Fibroblast of lung (primary cell): ENCODE results near the gene NPTX1. TPM values are rescaled to one million over a fixed set of nuclear protein-coding genes. Genes with fewer than 3 reads are reported as not detected.

ENCODE experiments used
- DNase-seq, 2 donors: peaks; one replicate each; pipeline versions ENCODE4 v3.0.0 to v3.0.0-alpha.2; 2010; ENCODE audit warnings: low read depth in 2 of 2
- H2AFZ ChIP-seq: 2 replicates; pipeline ENCODE4 v1.5.1; 2012; ENCODE audit warnings: low read length, control low read depth, inconsistent platforms
- H3K27ac ChIP-seq: 2 replicates; pipeline ENCODE4 v1.5.1; 2011; ENCODE audit warnings: low read length, control low read depth; ENCODE audit not compliant: insufficient read depth
- H3K27me3 ChIP-seq: 2 replicates; pipeline ENCODE4 v1.5.1; 2011; ENCODE audit warnings: mild to moderate bottlenecking, low read length; ENCODE audit not compliant: control insufficient read depth, insufficient read depth
- H3K36me3 ChIP-seq: 2 replicates; pipeline ENCODE4 v1.5.1; 2011; ENCODE audit warnings: low read length; ENCODE audit not compliant: control insufficient read depth, insufficient read depth
- H3K4me1 ChIP-seq: 2 replicates; pipeline ENCODE4 v1.5.1; 2011; ENCODE audit warnings: low read length; ENCODE audit not compliant: control insufficient read depth, insufficient read depth; ENCODE audit errors: extremely low read depth
- H3K4me2 ChIP-seq: 2 replicates; pipeline ENCODE4 v1.5.1; 2011; ENCODE audit warnings: low read length, control low read depth; ENCODE audit not compliant: insufficient read depth; ENCODE audit errors: extremely low read depth
- H3K4me3 ChIP-seq, 4 experiments: fragments of 200-600 bp in 1 of 4; sonication (generic) in 1 of 4; replicated peaks in 1 of 4; 2 replicates each; pipeline ENCODE4 v1.5.1; 2011 to 2016; ENCODE audit warnings: low read length in 4 of 4, low read depth in 3 of 4, mild to moderate bottlenecking in 3 of 4, control low read depth in 2 of 4, inconsistent platforms in 1 of 4, mixed read lengths in 1 of 4; ENCODE audit not compliant: insufficient read depth in 1 of 4; ENCODE audit errors: control extremely low read depth in 1 of 4
- H3K79me2 ChIP-seq: 2 replicates; pipeline ENCODE4 v1.5.1; 2012; ENCODE audit warnings: mild to moderate bottlenecking, low read length, inconsistent platforms; ENCODE audit not compliant: control insufficient read depth, insufficient read depth
- H3K9ac ChIP-seq: 2 replicates; pipeline ENCODE4 v1.5.1; 2011; ENCODE audit warnings: mild to moderate bottlenecking, low read length, control low read depth; ENCODE audit not compliant: insufficient read depth
- H3K9me3 ChIP-seq: 2 replicates; pipeline ENCODE4 v1.5.1; 2012; ENCODE audit warnings: low read depth, low read length; ENCODE audit not compliant: control insufficient read depth, insufficient read depth
- H4K20me1 ChIP-seq: 2 replicates; pipeline ENCODE4 v1.5.1; 2011; ENCODE audit warnings: low read length; ENCODE audit not compliant: control insufficient read depth, insufficient read depth; ENCODE audit errors: extremely low read depth
- CTCF ChIP-seq, 2 donors: IDR thresholded peaks in 1 of 2; conservative IDR thresholded peaks in 1 of 2; 1 replicate in 1 of 2; 2 replicates in 1 of 2; pipeline ENCODE4 v1.5.1; 2011 to 2012; ENCODE audit warnings: low read length in 2 of 2, control low read depth in 1 of 2, inconsistent platforms in 1 of 2, low read depth in 1 of 2, mild to moderate bottlenecking in 1 of 2
- EZH2 ChIP-seq: IDR thresholded peaks from 2 replicates; pipeline ENCODE4 v1.5.1; 2012; ENCODE audit warnings: low read length, control low read depth, mild to moderate bottlenecking; ENCODE audit errors: missing control alignments
- polyA plus RNA-seq, 2 donors: library from polyadenylated mRNA; depleted of rRNA in 1 of 2; stranded (reverse) in 1 of 2; unstranded in 1 of 2; fragments of >200 nt; gene quantifications; 2 replicates each; pipeline ENCODE4 v1.2.1, GENCODE V29; 2011 to 2012; ENCODE audit warnings: missing spikeins in 1 of 2
- total RNA-seq: library from RNA; depleted of rRNA; stranded (reverse); fragments of >200 nt; gene quantifications from 2 replicates; pipeline ENCODE4 v1.2.1, GENCODE V29; 2014

NPTX1 gene
- total and polyA plus RNA-seq, 2 donors (not counting 1 experiment from before 2014, with no cell fraction given): 14.9 to 31.2 TPM

GRCh38 chr17:80461528-80462160 is 14.8 kb downstream of the NPTX1 start:
- H3K4me2 ChIP-seq: no peak overlapping the region
- H3K36me3 ChIP-seq: no peaks in the 10 kb centered on the region
- H3K4me3 ChIP-seq: no peak overlapping the region
- no peaks in the 10 kb centered on the region for H3K4me1 ChIP-seq
- no peaks in the 10 kb centered on the region for H4K20me1 ChIP-seq
- no peak for TF ChIP-seq CTCF (conservative IDR thresholded peaks at IDR 0.05 in 1 of 2, IDR thresholded peaks at IDR 0.05 in 1 of 2; ENCODE audit: low read depth in 1 of 2, low read length in 2 of 2)
- no peak for TF ChIP-seq EZH2
- no peaks in the 10 kb centered on the region for H3K27me3 ChIP-seq
- no peak overlapping the region for H3K9ac ChIP-seq
- no peaks in the 10 kb centered on the region for H3K9me3 ChIP-seq
- H3K27ac ChIP-seq: no peak overlapping the region
- H3K79me2 ChIP-seq: no peaks in the 10 kb centered on the region
- no peak for DNase-seq
- no peak overlapping the region for H2AFZ ChIP-seq

- Histone ChIP-seq H3K4me2 (no peak overlapping the region), H2AFZ (no peak overlapping the region), H3K27me3 (no peaks in the 10 kb centered on the region), H3K9me3 (no peaks in the 10 kb centered on the region), H3K79me2 (no peaks in the 10 kb centered on the region), H3K4me1 (no peaks in the 10 kb centered on the region), H3K9ac (no peak overlapping the region), H3K36me3 (no peaks in the 10 kb centered on the region), H4K20me1 (no peaks in the 10 kb centered on the region), H3K27ac (no peak overlapping the region), H3K4me3 (no peak overlapping the region)
- no peak for TF ChIP-seq EZH2
- TF ChIP-seq CTCF (conservative IDR thresholded peaks at IDR 0.05 in 1 of 2, IDR thresholded peaks at IDR 0.05 in 1 of 2; ENCODE audit: low read depth in 1 of 2, low read length in 2 of 2): no peak
- DNase-seq: no peak
Observed at GRCh38 chr17:80460429-80460834, 16.0 kb downstream of the NPTX1 start.

- TF ChIP-seq CTCF (conservative IDR thresholded peaks at IDR 0.05 in 1 of 2, IDR thresholded peaks at IDR 0.05 in 1 of 2; ENCODE audit: low read depth in 1 of 2, low read length in 2 of 2) (no peak), EZH2 (no peak)
- Histone ChIP-seq H3K27ac (no peak overlapping the region), H3K36me3 (no peaks in the 10 kb centered on the region)
Observed at GRCh38 chr17:80459234-80459633, 17.2 kb downstream of the NPTX1 start.

More at GRCh38 chr17:80459234-80459633, 17.2 kb downstream of the NPTX1 start:
- H3K4me3 ChIP-seq: no peak overlapping the region
- no peak overlapping the region for H2AFZ ChIP-seq
- DNase-seq: no peak
- H3K4me1 ChIP-seq: peaks cover 4% of the 10 kb centered on the region
- no peak overlapping the region for H3K9ac ChIP-seq
- H3K9me3 ChIP-seq: no peaks in the 10 kb centered on the region
- no peaks in the 10 kb centered on the region for H3K27me3 ChIP-seq
- H4K20me1 ChIP-seq: no peaks in the 10 kb centered on the region
- no peak overlapping the region for H3K4me2 ChIP-seq
- H3K79me2 ChIP-seq: no peaks in the 10 kb centered on the region
